Adrenal gland (tissue), 5 donors: ENCODE data around the gene AKR1C8.

Source experiments
- CTCF ChIP-seq, 6 experiments: fragments of 450-650 bp in 4 of 6; fragments of 200-600 bp in 2 of 6; sonication (generic) in 1 of 6; IDR thresholded peaks; 1 replicate in 5 of 6; 2 replicates in 1 of 6; pipeline versions ENCODE4 v1.5.1 to v1.8.0; 2016 to 2021; ENCODE audit warnings: antibody characterized with exemption in 6 of 6, mild to moderate bottlenecking in 2 of 6, moderate library complexity in 1 of 6
- POLR2A ChIP-seq, 2 donors: fragments of 450-650 bp; IDR thresholded peaks; one replicate each; pipeline ENCODE4 v1.6.1; 2017; ENCODE audit warnings: antibody characterized with exemption in 2 of 2, mild to moderate bottlenecking in 2 of 2, moderate library complexity in 1 of 2
- donor health status: DM: no; HTN: no; CAD: no.

DNA sequence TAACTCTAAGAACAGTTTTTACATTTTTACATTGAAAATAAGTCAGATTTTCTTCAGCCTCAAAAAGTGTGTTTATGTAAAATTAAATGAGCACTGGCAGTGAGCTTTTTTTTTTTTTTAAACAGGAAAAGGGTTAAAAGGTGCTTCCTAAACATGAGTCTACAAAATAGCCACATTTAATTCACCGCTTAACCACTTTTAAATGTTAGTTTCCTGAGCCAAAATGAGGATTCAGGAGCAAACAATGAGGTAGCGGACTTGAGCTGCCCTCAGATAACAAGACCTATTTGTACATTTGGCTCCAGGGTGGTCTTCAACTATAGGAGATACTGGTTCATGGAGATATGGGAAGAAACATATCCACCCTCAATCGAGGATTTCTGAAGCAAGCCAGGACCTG lies 67.9 kb downstream of the AKR1C8 start:
- TF ChIP-seq CTCF (IDR thresholded peaks at IDR 0.05) (no peak), POLR2A (IDR thresholded peaks at IDR 0.05) (no peak)
